Esophagus muscularis mucosa (tissue), 4 donors: ENCODE results near the gene DCAF8L2. TPM values are rescaled to one million over a fixed set of nuclear protein-coding genes. Genes with fewer than 3 reads are reported as not detected.

Experiments
- DNase-seq: peaks from one replicate; pipeline ENCODE4 v3.0.0-alpha.2; 2017; ENCODE audit errors: extremely low spot score
- H3K27ac ChIP-seq, 4 donors: fragments of 200-600 bp; sonication (generic); replicated peaks in 1 of 4; 1 replicate in 3 of 4; 2 replicates in 1 of 4; pipeline ENCODE4 v1.5.1; 2016 to 2019; ENCODE audit warnings: mild to moderate bottlenecking in 1 of 4
- H3K27me3 ChIP-seq, 4 donors: fragments of 200-600 bp; sonication (generic); one replicate each; pipeline versions ENCODE4 v1.5.1 to v1.6.0; 2016 to 2019
- H3K36me3 ChIP-seq, 4 donors: fragments of 200-600 bp; sonication (generic); one replicate each; pipeline ENCODE4 v1.5.1; 2016 to 2019
- H3K4me1 ChIP-seq, 4 donors: fragments of 200-600 bp; sonication (generic); one replicate each; pipeline ENCODE4 v1.5.1; 2016 to 2019
- H3K4me3 ChIP-seq, 4 donors: fragments of 200-600 bp; sonication (generic); 1 replicate in 2 of 4; 2 replicates in 2 of 4; pipeline ENCODE4 v1.5.1; 2016 to 2019; ENCODE audit warnings: mild to moderate bottlenecking in 4 of 4, moderate library complexity in 1 of 4
- H3K9me3 ChIP-seq, 4 donors: fragments of 200-600 bp; sonication (generic); 1 replicate in 3 of 4; 2 replicates in 1 of 4; pipeline ENCODE4 v1.5.1; 2016 to 2019
- CTCF ChIP-seq, 3 experiments: fragments of 200-600 bp in 2 of 3; fragments of 450-650 bp in 1 of 3; sonication (generic) in 2 of 3; IDR thresholded peaks; one replicate each; pipeline ENCODE4 v1.5.1; 2017 to 2019; ENCODE audit warnings: antibody characterized with exemption in 3 of 3, mild to moderate bottlenecking in 2 of 3, moderate library complexity in 1 of 3
- EP300 ChIP-seq: sonication (generic); formaldehyde crosslinking; IDR thresholded peaks from one replicate; pipeline ENCODE4 v1.6.1; 2017; ENCODE audit warnings: antibody characterized with exemption
- POLR2A ChIP-seq: fragments of 450-650 bp; IDR thresholded peaks from one replicate; pipeline ENCODE4 v1.6.1; 2017; ENCODE audit warnings: antibody characterized with exemption, moderate library complexity, mild to moderate bottlenecking, low read depth
- POLR2AphosphoS5 ChIP-seq, 2 donors: sonication (generic); formaldehyde crosslinking; IDR thresholded peaks; one replicate each; pipeline ENCODE4 v1.6.1; 2017; ENCODE audit warnings: antibody characterized with exemption in 2 of 2
- WGBS: methylation state at CpG from one replicate; pipeline ENCODE4 v1.1.5; 2018; 5-methylcytosine and 5-hydroxymethylcytosine counted together
- intact Hi-C: fragments of 100-400 bp; cut with DNase I; formaldehyde crosslinking; loops from one replicate; pipeline ENCODE4 v1.15.1; 2023
- total RNA-seq, 4 donors: library from RNA; depleted of rRNA; stranded (reverse); fragments of >200 nt; gene quantifications; one replicate each; pipeline versions ENCODE4 v1.1.0 to v1.2.1, GENCODE V29; 2016

DCAF8L2 gene
- total RNA-seq, 4 donors from 2014 or later, result not detected

GRCh38 chrX:27619459-27619858 is 29.3 kb downstream of the DCAF8L2 start:
- Histone ChIP-seq H3K4me3 (no peak overlapping the region), H3K4me1 (no peaks in the 10 kb centered on the region), H3K36me3 (no peaks in the 10 kb centered on the region), H3K27ac (no peak overlapping the region), H3K27me3 (peaks cover 0 to 4% (median 0%) of the 10 kb centered on the region in 4 donors), H3K9me3 (no peaks in the 10 kb centered on the region)
- 58% methylated on average over 1 of the region's 1 CpG for WGBS
- intact Hi-C loops, result no loop called here
- no peak for DNase-seq
- TF ChIP-seq POLR2AphosphoS5 (IDR thresholded peaks at IDR 0.05) (no peak), EP300 (no peak), CTCF (IDR thresholded peaks at IDR 0.05) (no peak), POLR2A (no peak)

- no peak for TF ChIP-seq POLR2AphosphoS5 (IDR thresholded peaks at IDR 0.05)
- TF ChIP-seq CTCF (IDR thresholded peaks at IDR 0.05), result no peak
- no peak for TF ChIP-seq EP300
- TF ChIP-seq POLR2A, result no peak
- Histone ChIP-seq H3K36me3 (no peaks in the 10 kb centered on the region), H3K27ac (no peak overlapping the region), H3K9me3 (no peaks in the 10 kb centered on the region), H3K4me3 (no peak overlapping the region), H3K4me1 (no peaks in the 10 kb centered on the region), H3K27me3 (peaks cover 0 to 4% (median 0%) of the 10 kb centered on the region in 4 donors)
- DNase-seq, result no peak
- intact Hi-C loops, result no loop called here
- 23% methylated on average over 2 of the region's 2 CpGs for WGBS
Observed at GRCh38 chrX:27619975-27620374, 29.8 kb downstream of the DCAF8L2 start.

GRCh38 chrX:27622883-27623282 is 32.7 kb downstream of the DCAF8L2 start:
- peaks cover 0 to 4% (median 0%) of the 10 kb centered on the region in 4 donors for H3K27me3 ChIP-seq
- TF ChIP-seq POLR2A (no peak), EP300 (no peak), POLR2AphosphoS5 (IDR thresholded peaks at IDR 0.05) (no peak), CTCF (IDR thresholded peaks at IDR 0.05) (no peak)
- no peak overlapping the region for H3K27ac ChIP-seq
- intact Hi-C loops, result no loop called here
- DNase-seq, result no peak
- H3K9me3 ChIP-seq, result no peaks in the 10 kb centered on the region
- H3K4me1 ChIP-seq, result no peaks in the 10 kb centered on the region
- no peak overlapping the region for H3K4me3 ChIP-seq
- no peaks in the 10 kb centered on the region for H3K36me3 ChIP-seq

- TF ChIP-seq POLR2A, result no peak
- TF ChIP-seq EP300, result no peak
- no peak for TF ChIP-seq POLR2AphosphoS5 (IDR thresholded peaks at IDR 0.05)
- no peak for TF ChIP-seq CTCF (IDR thresholded peaks at IDR 0.05)
- H3K4me3 ChIP-seq, result no peak overlapping the region
- intact Hi-C loops, result no loop called here
- H3K27me3 ChIP-seq, result peaks cover 0 to 4% (median 0%) of the 10 kb centered on the region in 4 donors
- no peaks in the 10 kb centered on the region for H3K9me3 ChIP-seq
- WGBS, result 63% methylated on average over 3 of the region's 3 CpGs
- no peaks in the 10 kb centered on the region for H3K4me1 ChIP-seq
- no peak for DNase-seq
- H3K36me3 ChIP-seq, result no peaks in the 10 kb centered on the region
- no peak overlapping the region for H3K27ac ChIP-seq
Observed at GRCh38 chrX:27626066-27626465, 35.9 kb downstream of the DCAF8L2 start.

- WGBS, result 75% methylated on average over 3 of the region's 3 CpGs
- no peak for TF ChIP-seq CTCF (IDR thresholded peaks at IDR 0.05)
- no peak for TF ChIP-seq POLR2A
- no peak for TF ChIP-seq EP300
- no peak for TF ChIP-seq POLR2AphosphoS5 (IDR thresholded peaks at IDR 0.05)
- no peaks in the 10 kb centered on the region for H3K27me3 ChIP-seq
- no peak overlapping the region for H3K27ac ChIP-seq
- no peak overlapping the region for H3K4me3 ChIP-seq
- H3K4me1 ChIP-seq, result no peaks in the 10 kb centered on the region
- no peaks in the 10 kb centered on the region for H3K9me3 ChIP-seq
- DNase-seq, result no peak
- no peaks in the 10 kb centered on the region for H3K36me3 ChIP-seq
- intact Hi-C loops, result no loop called here
Observed at GRCh38 chrX:27633328-27633727, 43.2 kb downstream of the DCAF8L2 start.
